Uterus (tissue), 4 donors: Measurements from ENCODE around the gene SNTG2. TPM values are rescaled to one million over a fixed set of nuclear protein-coding genes. Genes with fewer than 3 reads are reported as not detected.
"Not testable (repeated sequence)": the region's sequence is repeated elsewhere in the genome, so short reads cannot be mapped to it uniquely, and the experiment has no call there.

Experiments used
- DNase-seq, 2 donors: peaks; one replicate each; pipeline ENCODE4 v3.0.0-alpha.2; 2019 to 2020
- H3K27ac ChIP-seq, 2 donors: fragments of 200-600 bp; sonication (generic); 1 replicate in 1 of 2; 2 replicates in 1 of 2; pipeline ENCODE4 v1.5.1; 2016 to 2018
- H3K27me3 ChIP-seq, 2 donors: fragments of 200-600 bp; sonication (generic); one replicate each; pipeline ENCODE4 v1.5.1; 2018 to 2019; ENCODE audit warnings: control low read depth in 1 of 2
- H3K36me3 ChIP-seq, 2 donors: fragments of 200-600 bp; sonication (generic); one replicate each; pipeline ENCODE4 v1.5.1; 2019; ENCODE audit warnings: control low read depth in 1 of 2
- H3K4me1 ChIP-seq, 2 donors: fragments of 200-600 bp; sonication (generic); one replicate each; pipeline ENCODE4 v1.5.1; 2018 to 2019; ENCODE audit warnings: control low read depth in 1 of 2
- H3K4me3 ChIP-seq, 2 donors: fragments of 200-600 bp; sonication (generic); 1 replicate in 1 of 2; 2 replicates in 1 of 2; pipeline ENCODE4 v1.5.1; 2018 to 2019; ENCODE audit warnings: mild to moderate bottlenecking in 1 of 2
- H3K9me3 ChIP-seq, 2 donors: fragments of 200-600 bp; sonication (generic); one replicate each; pipeline ENCODE4 v1.5.1; 2019; ENCODE audit warnings: control low read depth in 1 of 2
- CTCF ChIP-seq, 4 experiments: fragments of 200-600 bp in 2 of 4; fragments of 450-650 bp in 2 of 4; sonication (generic) in 2 of 4; IDR thresholded peaks; one replicate each; pipeline ENCODE4 v1.5.1; 2016 to 2019; ENCODE audit warnings: antibody characterized with exemption in 4 of 4, mild to moderate bottlenecking in 2 of 4, moderate library complexity in 1 of 4
- POLR2A ChIP-seq, 2 donors: fragments of 450-650 bp; IDR thresholded peaks; one replicate each; pipeline ENCODE4 v1.6.1; 2016; ENCODE audit warnings: antibody characterized with exemption in 2 of 2, mild to moderate bottlenecking in 1 of 2, moderate library complexity in 1 of 2
- intact Hi-C: fragments of 100-400 bp; cut with DNase I; formaldehyde crosslinking; loops from one replicate; pipeline ENCODE4 v1.15.1; 2023; ENCODE audit warnings: low total_unique reads
- total RNA-seq, 4 donors: library from RNA; depleted of rRNA in 3 of 4; stranded (reverse); fragments of >200 nt in 3 of 4; gene quantifications; one replicate each; pipeline versions ENCODE4 v1.1.0 to v1.2.4, GENCODE V29; 2014 to 2023
- donor health status: DM: yes; HTN: yes; CAD: no.

Gene SNTG2
- total RNA-seq, 4 donors from 2014 or later: 3.2 to 46.2 (median 31.4) TPM

GRCh38 chr2:1405967-1406366 is 455.3 kb downstream of the SNTG2 start:
- intact Hi-C loops: no loop called here
- no peak overlapping the region for H3K4me3 ChIP-seq
- H3K4me1 ChIP-seq: no peaks in the 10 kb centered on the region
- H3K36me3 ChIP-seq: no peaks in the 10 kb centered on the region
- no peaks in the 10 kb centered on the region for H3K27me3 ChIP-seq
- H3K9me3 ChIP-seq: no peaks in the 10 kb centered on the region
- no peak for DNase-seq
- no peak overlapping the region for H3K27ac ChIP-seq
- TF ChIP-seq CTCF (IDR thresholded peaks at IDR 0.05) (no peak), POLR2A (IDR thresholded peaks at IDR 0.05) (no peak)

GRCh38 chr2:1406434-1406833 is 455.8 kb downstream of the SNTG2 start:
- Histone ChIP-seq H3K4me1 (no peaks in the 10 kb centered on the region), H3K27ac (no peak overlapping the region), H3K36me3 (no peaks in the 10 kb centered on the region), H3K27me3 (no peaks in the 10 kb centered on the region), H3K9me3 (no peaks in the 10 kb centered on the region), H3K4me3 (no peak overlapping the region)
- intact Hi-C loops: no loop called here
- no peak for DNase-seq
- TF ChIP-seq CTCF (IDR thresholded peaks at IDR 0.05) (no peak), POLR2A (IDR thresholded peaks at IDR 0.05) (no peak)

GRCh38 chr2:1407950-1408675 is 457.5 kb downstream of the SNTG2 start:
- intact Hi-C loops: no loop called here
- Histone ChIP-seq H3K27ac (no peak overlapping the region), H3K4me3 (no peak overlapping the region), H3K9me3 (no peaks in the 10 kb centered on the region), H3K4me1 (no peaks in the 10 kb centered on the region), H3K27me3 (no peaks in the 10 kb centered on the region), H3K36me3 (no peaks in the 10 kb centered on the region)
- no peak for DNase-seq
- no peak for TF ChIP-seq POLR2A (IDR thresholded peaks at IDR 0.05)
- TF ChIP-seq CTCF (IDR thresholded peaks at IDR 0.05): no peak

GRCh38 chr2:1413156-1413710 is 462.6 kb downstream of the SNTG2 start, which contains the start of gene TPO:
TPO (plus strand) TSS chr2:1413463; CDS start chr2:1414409, 946 bp downstream.
- H3K27me3 ChIP-seq: no peaks in the 10 kb centered on the region
- intact Hi-C loops: no loop called here
- H3K9me3 ChIP-seq: no peaks in the 10 kb centered on the region
- no peak for TF ChIP-seq CTCF (IDR thresholded peaks at IDR 0.05)
- no peak for TF ChIP-seq POLR2A (IDR thresholded peaks at IDR 0.05)
- no peaks in the 10 kb centered on the region for H3K4me1 ChIP-seq
- H3K36me3 ChIP-seq: no peaks in the 10 kb centered on the region
- no peak for DNase-seq
- H3K27ac ChIP-seq: no peak within 1 kb of the TSS
- H3K4me3 ChIP-seq: no peak within 1 kb of the TSS

GRCh38 chr2:1414121-1414520 is 463.5 kb downstream of the SNTG2 start:
- no peak for TF ChIP-seq CTCF (IDR thresholded peaks at IDR 0.05)
- no peak for TF ChIP-seq POLR2A (IDR thresholded peaks at IDR 0.05)
- H3K27ac ChIP-seq: no peak overlapping the region
- intact Hi-C loops: no loop called here

GRCh38 chr2:1414901-1415300 is 464.3 kb downstream of the SNTG2 start:
- not testable (repeated sequence) for DNase-seq

More at GRCh38 chr2:1414121-1414520, 463.5 kb downstream of the SNTG2 start:
- Histone ChIP-seq H3K27me3 (no peaks in the 10 kb centered on the region), H3K4me3 (no peak overlapping the region), H3K9me3 (no peaks in the 10 kb centered on the region), H3K4me1 (no peaks in the 10 kb centered on the region), H3K36me3 (no peaks in the 10 kb centered on the region)
- no peak for DNase-seq

More at GRCh38 chr2:1414901-1415300, 464.3 kb downstream of the SNTG2 start:
- H3K4me3 ChIP-seq, H3K36me3 ChIP-seq, H3K9me3 ChIP-seq, intact Hi-C loops, H3K27me3 ChIP-seq, H3K4me1 ChIP-seq, H3K27ac ChIP-seq: not testable (repeated sequence)
